Activated naive CD4-positive, alpha-beta T cell treated with anti-CD3 and anti-CD28 coated beads, Interleukin-2, amount 50 U/mL, for 72 hours (primary cell): Measurements from ENCODE around the gene C3orf80. TPM values are rescaled to one million over a fixed set of nuclear protein-coding genes. Genes with fewer than 3 reads are reported as not detected.
"Not testable (repeated sequence)": the region's sequence is repeated elsewhere in the genome, so short reads cannot be mapped to it uniquely, and the experiment has no call there.

Experiments used
- ATAC-seq, 2 donors: fragments of 150-1000 bp; cut with Tn5 transposase; 2 replicates each; pipeline ENCODE4 v1.10.0; 2021; ENCODE audit warnings: mild to moderate bottlenecking in 2 of 2, moderate library complexity in 2 of 2
- DNase-seq, 2 donors: peaks; one replicate each; pipeline ENCODE4 v3.0.0; 2021 to 2022; ENCODE audit warnings: low spot score in 2 of 2
- H3K27ac Mint-ChIP-seq, 2 donors: one replicate each; pipeline ENCODE4 v1.8.0; 2022; ENCODE audit warnings: mild to moderate bottlenecking in 2 of 2, mixed read lengths in 2 of 2
- H3K36me3 Mint-ChIP-seq, 2 donors: one replicate each; pipeline ENCODE4 v1.8.0; 2022; ENCODE audit warnings: mixed read lengths in 2 of 2
- H3K9me3 Mint-ChIP-seq, 2 donors: one replicate each; pipeline ENCODE4 v1.8.0; 2022; ENCODE audit warnings: mixed read lengths in 2 of 2
- total RNA-seq, 2 donors: library from RNA; stranded (reverse); gene quantifications; one replicate each; pipeline ENCODE4 v1.2.3, GENCODE V29; 2022

The C3orf80 gene
- total RNA-seq: under 1 TPM in 1 of 2 donors, not detected in 1; 0.11 TPM

GRCh38 chr3:160225176-160226025 is at the start of gene C3orf80:
Gene C3orf80, plus strand, starts transcription at chr3:160225422. Its CDS starts 214 bp downstream, at chr3:160225636.
- DNase-seq: peak; percentile 57
- peaks cover 0 to 14% of the 10 kb centered on the region in 2 donors for H3K36me3 Mint-ChIP-seq
- no peak within 1 kb of the TSS for H3K27ac Mint-ChIP-seq
- H3K9me3 Mint-ChIP-seq: no peaks in the 10 kb centered on the region
- ATAC-seq: peak; percentile 84 to 87

- peaks cover 0 to 4% of the 10 kb centered on the region in 2 donors for H3K36me3 Mint-ChIP-seq
- ATAC-seq: no peak
- no peak overlapping the region for H3K27ac Mint-ChIP-seq
These were observed 48.3 kb upstream of the C3orf80 start for GRCh38 chr3:160176923-160177322.

GRCh38 chr3:160178661-160179060 is 46.6 kb upstream of the C3orf80 start:
- ATAC-seq, H3K36me3 Mint-ChIP-seq, H3K27ac Mint-ChIP-seq, H3K9me3 Mint-ChIP-seq, DNase-seq: not testable (repeated sequence)

More at GRCh38 chr3:160176923-160177322, 48.3 kb upstream of the C3orf80 start:
- peaks cover 3% of the 10 kb centered on the region in 2 donors for H3K9me3 Mint-ChIP-seq
- DNase-seq: no peak

- not testable (repeated sequence) for ATAC-seq, H3K27ac Mint-ChIP-seq, H3K9me3 Mint-ChIP-seq, DNase-seq, H3K36me3 Mint-ChIP-seq
These were observed 45.8 kb upstream of the C3orf80 start for GRCh38 chr3:160179403-160179802.

- H3K27ac Mint-ChIP-seq: no peak overlapping the region
- no peak for DNase-seq
- peaks cover 0 to 4% of the 10 kb centered on the region in 2 donors for H3K36me3 Mint-ChIP-seq
- peaks cover 3% of the 10 kb centered on the region in 2 donors for H3K9me3 Mint-ChIP-seq
- ATAC-seq: no peak
These were observed 45.3 kb upstream of the C3orf80 start for GRCh38 chr3:160179906-160180305.

GRCh38 chr3:160180581-160181216 is 44.5 kb upstream of the C3orf80 start:
- no peak overlapping the region for H3K27ac Mint-ChIP-seq
- DNase-seq: no peak
- peaks cover 3% of the 10 kb centered on the region in 2 donors for H3K9me3 Mint-ChIP-seq
- peaks cover 0 to 4% of the 10 kb centered on the region in 2 donors for H3K36me3 Mint-ChIP-seq
- no peak for ATAC-seq

- no peak for DNase-seq
- Mint-ChIP-seq H3K27ac (no peak overlapping the region), H3K9me3 (peaks cover 0 to 4% of the 10 kb centered on the region in 2 donors), H3K36me3 (no peaks in the 10 kb centered on the region)
- ATAC-seq: peak in 1 of 2 donors; percentile 70
These were observed 41.7 kb upstream of the C3orf80 start for GRCh38 chr3:160183345-160184076.

GRCh38 chr3:160184655-160185054 is 40.6 kb upstream of the C3orf80 start:
- peaks cover 0 to 4% of the 10 kb centered on the region in 2 donors for H3K9me3 Mint-ChIP-seq
- no peaks in the 10 kb centered on the region for H3K36me3 Mint-ChIP-seq
- ATAC-seq: peak in 1 of 2 donors; percentile 50

GRCh38 chr3:160185751-160186150 is 39.5 kb upstream of the C3orf80 start:
- peaks cover 0 to 4% of the 10 kb centered on the region in 2 donors for H3K9me3 Mint-ChIP-seq
- no peak for DNase-seq
- ATAC-seq: no peak

More at GRCh38 chr3:160184655-160185054, 40.6 kb upstream of the C3orf80 start:
- no peak overlapping the region for H3K27ac Mint-ChIP-seq
- no peak for DNase-seq

GRCh38 chr3:160187288-160187687 is 37.9 kb upstream of the C3orf80 start:
- DNase-seq (no peak), ATAC-seq (no peak)
- Mint-ChIP-seq H3K36me3 (no peaks in the 10 kb centered on the region), H3K9me3 (peaks cover 0 to 4% of the 10 kb centered on the region in 2 donors), H3K27ac (no peak overlapping the region)

More at GRCh38 chr3:160185751-160186150, 39.5 kb upstream of the C3orf80 start:
- Mint-ChIP-seq H3K27ac (no peak overlapping the region), H3K36me3 (no peaks in the 10 kb centered on the region)

- H3K27ac Mint-ChIP-seq: no peak overlapping the region
- no peaks in the 10 kb centered on the region for H3K36me3 Mint-ChIP-seq
- no peak for ATAC-seq
- DNase-seq: no peak
- peaks cover 4 to 9% of the 10 kb centered on the region in 2 donors for H3K9me3 Mint-ChIP-seq
These were observed 32.8 kb upstream of the C3orf80 start for GRCh38 chr3:160192310-160193029.

GRCh38 chr3:160193644-160194192 is 31.5 kb upstream of the C3orf80 start:
- H3K27ac Mint-ChIP-seq: no peak overlapping the region
- DNase-seq (no peak), ATAC-seq (no peak)
- peaks cover 4% of the 10 kb centered on the region in 2 donors for H3K9me3 Mint-ChIP-seq
- no peaks in the 10 kb centered on the region for H3K36me3 Mint-ChIP-seq

- Mint-ChIP-seq H3K9me3 (peaks cover 4% of the 10 kb centered on the region in 2 donors), H3K36me3 (no peaks in the 10 kb centered on the region), H3K27ac (no peak overlapping the region)
- DNase-seq (no peak), ATAC-seq (no peak)
These were observed 30.8 kb upstream of the C3orf80 start for GRCh38 chr3:160194438-160194837.

GRCh38 chr3:160195106-160195505 is 30.1 kb upstream of the C3orf80 start:
- H3K9me3 Mint-ChIP-seq: peaks cover 4% of the 10 kb centered on the region in 2 donors
- peak overlapping the region in 1 of 2 donors; percentile 39 for H3K27ac Mint-ChIP-seq
- DNase-seq: no peak
- H3K36me3 Mint-ChIP-seq: no peaks in the 10 kb centered on the region
- no peak for ATAC-seq

- ATAC-seq (no peak), DNase-seq (no peak)
- H3K9me3 Mint-ChIP-seq: peaks cover 4% of the 10 kb centered on the region in 2 donors
- no peaks in the 10 kb centered on the region for H3K36me3 Mint-ChIP-seq
- H3K27ac Mint-ChIP-seq: no peak overlapping the region
These were observed 28.6 kb upstream of the C3orf80 start for GRCh38 chr3:160196511-160197104.
